A673 (cell line): ENCODE data around the gene SBK1.

Experiments used
- EZH2 ChIP-seq: fragments of 200-600 bp; sonication (generic); IDR thresholded peaks from 2 replicates; pipeline ENCODE4 v1.6.1; 2017; ENCODE audit warnings: borderline replicate concordance, low read depth, mild to moderate bottlenecking, mixed read lengths, antibody characterized with exemption, low read length; ENCODE audit not compliant: poor library complexity, severe bottlenecking
- TF ChIP-seq, protein P1 (sequence below): fragments of 300-800, 200-600 bp; sonication (generic); conservative IDR thresholded peaks from 2 replicates; pipeline ENCODE4 v1.5.1; 2017; ENCODE audit warnings: low read depth, mild to moderate bottlenecking, antibody characterized with exemption, low read length, moderate library complexity, mixed read lengths

GRCh38 chr16:28316054-28316453 lies 23.7 kb downstream of the SBK1 start:
- TF ChIP-seq, protein P1, sequence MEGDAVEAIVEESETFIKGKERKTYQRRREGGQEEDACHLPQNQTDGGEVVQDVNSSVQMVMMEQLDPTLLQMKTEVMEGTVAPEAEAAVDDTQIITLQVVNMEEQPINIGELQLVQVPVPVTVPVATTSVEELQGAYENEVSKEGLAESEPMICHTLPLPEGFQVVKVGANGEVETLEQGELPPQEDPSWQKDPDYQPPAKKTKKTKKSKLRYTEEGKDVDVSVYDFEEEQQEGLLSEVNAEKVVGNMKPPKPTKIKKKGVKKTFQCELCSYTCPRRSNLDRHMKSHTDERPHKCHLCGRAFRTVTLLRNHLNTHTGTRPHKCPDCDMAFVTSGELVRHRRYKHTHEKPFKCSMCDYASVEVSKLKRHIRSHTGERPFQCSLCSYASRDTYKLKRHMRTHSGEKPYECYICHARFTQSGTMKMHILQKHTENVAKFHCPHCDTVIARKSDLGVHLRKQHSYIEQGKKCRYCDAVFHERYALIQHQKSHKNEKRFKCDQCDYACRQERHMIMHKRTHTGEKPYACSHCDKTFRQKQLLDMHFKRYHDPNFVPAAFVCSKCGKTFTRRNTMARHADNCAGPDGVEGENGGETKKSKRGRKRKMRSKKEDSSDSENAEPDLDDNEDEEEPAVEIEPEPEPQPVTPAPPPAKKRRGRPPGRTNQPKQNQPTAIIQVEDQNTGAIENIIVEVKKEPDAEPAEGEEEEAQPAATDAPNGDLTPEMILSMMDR: no peak
- TF ChIP-seq EZH2: no peak
